Smooth muscle cell (in vitro differentiated cells): ENCODE data around the gene UACA. TPM values are rescaled to one million over a fixed set of nuclear protein-coding genes. Genes with fewer than 3 reads are reported as not detected.

ENCODE experiments used
- DNase-seq: peaks from one replicate; lab custom pipeline; 2025; ENCODE audit not compliant: unreplicated experiment; lab: John Stamatoyannopoulos, UW
- H2AFZ ChIP-seq: fragments of 200-600 bp; sonication (generic); 2 replicates; pipeline ENCODE4 v1.6.0; 2016; ENCODE audit warnings: antibody characterized with exemption, low read depth, mild to moderate bottlenecking
- H3F3A ChIP-seq: fragments of 200-600 bp; sonication (generic); 2 replicates; pipeline ENCODE4 v1.6.0; 2017; ENCODE audit warnings: antibody characterized with exemption, low read depth
- H3K27ac ChIP-seq: fragments of 200-600 bp; sonication (generic); 2 replicates; pipeline ENCODE4 v1.5.1; 2016; ENCODE audit warnings: low read depth, mild to moderate bottlenecking
- H3K27me3 ChIP-seq: fragments of 200-600 bp; sonication (generic); 2 replicates; pipeline ENCODE4 v1.6.1; 2016; ENCODE audit warnings: low read depth, mild to moderate bottlenecking
- H3K36me3 ChIP-seq: fragments of 200-600 bp; sonication (generic); 2 replicates; pipeline ENCODE4 v1.5.1; 2016; ENCODE audit warnings: low read depth
- H3K4me1 ChIP-seq: fragments of 200-600 bp; sonication (generic); 2 replicates; pipeline ENCODE4 v1.5.1; 2016; ENCODE audit warnings: low read depth
- H3K4me2 ChIP-seq: fragments of 200-600 bp; sonication (generic); 2 replicates; pipeline ENCODE4 v1.6.0; 2016; ENCODE audit warnings: mild to moderate bottlenecking
- H3K4me3 ChIP-seq: fragments of 200-600 bp; sonication (generic); 2 replicates; pipeline ENCODE4 v1.5.1; 2016; ENCODE audit warnings: mild to moderate bottlenecking
- H3K79me2 ChIP-seq: fragments of 200-600 bp; sonication (generic); 2 replicates; pipeline ENCODE4 v1.6.0; 2016; ENCODE audit warnings: low read depth, mild to moderate bottlenecking
- H3K9ac ChIP-seq: fragments of 200-600 bp; sonication (generic); 2 replicates; pipeline ENCODE4 v1.6.0; 2016; ENCODE audit warnings: low read depth
- H3K9me3 ChIP-seq: fragments of 200-600 bp; sonication (generic); replicated peaks from 2 replicates; pipeline ENCODE4 v1.5.1; 2016; ENCODE audit warnings: low read depth
- H4K20me1 ChIP-seq: fragments of 200-600 bp; sonication (generic); 2 replicates; pipeline ENCODE4 v1.6.0; 2016; ENCODE audit warnings: low read depth
- CTCF ChIP-seq: fragments of 200-600 bp; sonication (generic); IDR thresholded peaks from 2 replicates; pipeline ENCODE4 v1.5.1; 2017; ENCODE audit warnings: borderline replicate concordance, mild to moderate bottlenecking, antibody characterized with exemption; ENCODE audit not compliant: insufficient read depth, poor library complexity, severe bottlenecking
- WGBS: methylation state at CpG from one replicate; pipeline ENCODE4 v1.1.7; 2016; ENCODE audit warnings: low lambda C conversion rate; 5-methylcytosine and 5-hydroxymethylcytosine counted together
- polyA plus RNA-seq: library from polyadenylated mRNA; unstranded; fragments of >200 nt; fragmentation: Nextera tagmentation; extraction: Ambion mirVana; gene quantifications from 2 replicates; pipeline ENCODE4 v1.2.1, GENCODE V29; 2016
- total RNA-seq: library from RNA; depleted of rRNA; stranded (reverse); fragments of >200 nt; gene quantifications from 2 replicates; pipeline ENCODE4 v1.2.3, GENCODE V29; 2014

The UACA gene
- total and polyA plus RNA-seq, 2 experiments from 2014 or later = 109 to 153 TPM

DNA sequence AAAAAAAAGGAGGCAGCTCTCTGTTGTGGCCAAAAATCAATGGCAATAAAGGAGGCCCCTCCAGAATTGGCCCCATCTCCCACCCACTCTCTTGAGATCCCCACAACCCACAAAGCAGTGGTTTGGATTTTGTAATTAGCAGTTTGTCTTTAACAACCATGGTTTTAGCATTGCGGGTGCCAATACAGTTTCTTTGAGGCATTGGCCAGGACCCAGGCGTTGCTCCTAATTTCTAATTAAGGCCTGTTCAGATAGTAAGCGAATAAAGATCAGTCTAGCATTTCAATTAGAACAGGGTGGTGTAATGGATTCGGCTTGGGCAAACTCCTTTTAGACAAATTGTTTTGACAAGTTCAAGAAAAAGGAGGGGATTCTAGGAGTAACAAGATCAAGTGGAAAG lies 23.6 kb upstream of the UACA start:
- H4K20me1 ChIP-seq = no peaks in the 10 kb centered on the region
- peaks cover 28% of the 10 kb centered on the region for H3F3A ChIP-seq
- no peaks in the 10 kb centered on the region for H3K27me3 ChIP-seq
- H3K4me2 ChIP-seq = peak overlapping the region; percentile 50
- no peak for DNase-seq
- H3K36me3 ChIP-seq = no peaks in the 10 kb centered on the region
- TF ChIP-seq CTCF = no peak
- peak overlapping the region; percentile 85 for H3K27ac ChIP-seq
- H3K4me1 ChIP-seq = peaks cover 13% of the 10 kb centered on the region
- H3K9me3 ChIP-seq = no peaks in the 10 kb centered on the region
- no peak overlapping the region for H2AFZ ChIP-seq
- 93% methylated on average over 4 of the region's 4 CpGs for WGBS
- H3K4me3 ChIP-seq = no peak overlapping the region
- no peak overlapping the region for H3K9ac ChIP-seq
- H3K79me2 ChIP-seq = no peaks in the 10 kb centered on the region

GRCh38 chr15:70783610-70784022 lies 20.3 kb upstream of the UACA start:
- H3F3A ChIP-seq = peaks cover 22% of the 10 kb centered on the region
- H3K4me1 ChIP-seq = peaks cover 11% of the 10 kb centered on the region
- DNase-seq = no peak
- 8% methylated on average over 6 of the region's 6 CpGs for WGBS
- no peak overlapping the region for H2AFZ ChIP-seq
- H3K9ac ChIP-seq = no peak overlapping the region
- H3K4me2 ChIP-seq = peak overlapping the region; percentile 6
- no peaks in the 10 kb centered on the region for H3K27me3 ChIP-seq
- H4K20me1 ChIP-seq = no peaks in the 10 kb centered on the region
- no peak overlapping the region for H3K4me3 ChIP-seq
- H3K36me3 ChIP-seq = no peaks in the 10 kb centered on the region
- H3K79me2 ChIP-seq = no peaks in the 10 kb centered on the region
- H3K9me3 ChIP-seq = no peaks in the 10 kb centered on the region
- H3K27ac ChIP-seq = peak overlapping the region; percentile 32
- TF ChIP-seq CTCF = no peak

DNA sequence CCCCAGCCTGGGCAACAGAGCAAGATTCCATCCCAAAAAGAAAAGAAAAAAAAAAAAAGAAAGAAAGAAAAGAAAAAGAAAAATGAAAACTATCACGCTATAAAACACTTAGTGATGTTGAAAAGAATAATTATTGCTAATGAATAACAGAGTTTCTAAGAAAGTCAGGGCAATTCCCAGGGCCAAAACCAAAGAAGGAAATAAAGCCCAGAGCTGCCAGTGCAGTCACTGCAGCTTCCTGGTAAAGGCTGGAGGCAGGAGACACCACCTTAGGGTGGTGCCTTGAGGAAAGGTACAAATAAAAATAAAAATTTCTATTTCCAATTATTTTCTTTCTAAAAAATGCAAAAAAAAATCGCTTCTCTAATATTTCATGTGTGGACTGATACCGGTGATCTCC lies 19.7 kb upstream of the UACA start:
- TF ChIP-seq CTCF = no peak
- no peak overlapping the region for H3K4me3 ChIP-seq
- no peaks in the 10 kb centered on the region for H3K79me2 ChIP-seq
- no peak overlapping the region for H2AFZ ChIP-seq
- no peaks in the 10 kb centered on the region for H3K36me3 ChIP-seq
- peak overlapping the region; percentile 6 for H3K4me2 ChIP-seq
- H3K9me3 ChIP-seq = no peaks in the 10 kb centered on the region
- H4K20me1 ChIP-seq = no peaks in the 10 kb centered on the region
- H3K4me1 ChIP-seq = peaks cover 11% of the 10 kb centered on the region
- peaks cover 22% of the 10 kb centered on the region for H3F3A ChIP-seq
- no peak overlapping the region for H3K9ac ChIP-seq
- H3K27me3 ChIP-seq = no peaks in the 10 kb centered on the region
- peak overlapping the region; percentile 32 for H3K27ac ChIP-seq
- 84% methylated on average over 3 of the region's 3 CpGs for WGBS
- DNase-seq = no peak

DNA sequence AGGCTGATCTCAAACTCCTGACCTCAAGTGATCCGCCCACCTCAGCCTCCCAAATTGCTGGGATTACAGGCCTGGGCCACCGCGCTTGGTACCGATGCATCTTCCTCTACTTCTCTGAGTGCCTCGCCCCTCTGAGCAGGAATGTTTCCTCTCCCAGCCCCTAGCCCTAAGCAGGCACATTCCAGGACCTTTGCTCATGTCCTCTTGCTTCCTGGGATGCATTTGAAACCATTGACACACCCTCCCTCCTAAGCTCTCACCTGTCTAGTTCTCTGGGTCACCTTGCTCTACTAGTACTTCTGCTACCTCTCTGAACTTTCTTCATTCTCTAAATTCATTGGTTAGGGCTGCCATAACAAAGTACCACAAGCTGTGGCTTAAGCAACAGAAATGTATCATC lies 17.9 kb upstream of the UACA start:
- H3K36me3 ChIP-seq = no peaks in the 10 kb centered on the region
- peak overlapping the region; percentile 30 for H3K27ac ChIP-seq
- H3K4me1 ChIP-seq = peaks cover 11% of the 10 kb centered on the region
- no peak overlapping the region for H2AFZ ChIP-seq
- DNase-seq = no peak
- no peak overlapping the region for H3K4me3 ChIP-seq
- no peak overlapping the region for H3K9ac ChIP-seq
- H3K4me2 ChIP-seq = no peak overlapping the region
- no peaks in the 10 kb centered on the region for H3K27me3 ChIP-seq
- no peaks in the 10 kb centered on the region for H4K20me1 ChIP-seq
- WGBS = 60% methylated on average over 5 of the region's 5 CpGs
- no peaks in the 10 kb centered on the region for H3K79me2 ChIP-seq
- H3K9me3 ChIP-seq = no peaks in the 10 kb centered on the region
- H3F3A ChIP-seq = peaks cover 15% of the 10 kb centered on the region
- no peak for TF ChIP-seq CTCF
